Islet precursor cell (in vitro differentiated cells): ENCODE data around the gene SPIRE1.
"Not testable (repeated sequence)": the region's sequence is repeated elsewhere in the genome, so short reads cannot be mapped to it uniquely, and the experiment has no call there.

Experiments used
- DNase-seq: peaks from one replicate; pipeline ENCODE4 v3.0.0-alpha.2; 2018

The SPIRE1 gene

DNA sequence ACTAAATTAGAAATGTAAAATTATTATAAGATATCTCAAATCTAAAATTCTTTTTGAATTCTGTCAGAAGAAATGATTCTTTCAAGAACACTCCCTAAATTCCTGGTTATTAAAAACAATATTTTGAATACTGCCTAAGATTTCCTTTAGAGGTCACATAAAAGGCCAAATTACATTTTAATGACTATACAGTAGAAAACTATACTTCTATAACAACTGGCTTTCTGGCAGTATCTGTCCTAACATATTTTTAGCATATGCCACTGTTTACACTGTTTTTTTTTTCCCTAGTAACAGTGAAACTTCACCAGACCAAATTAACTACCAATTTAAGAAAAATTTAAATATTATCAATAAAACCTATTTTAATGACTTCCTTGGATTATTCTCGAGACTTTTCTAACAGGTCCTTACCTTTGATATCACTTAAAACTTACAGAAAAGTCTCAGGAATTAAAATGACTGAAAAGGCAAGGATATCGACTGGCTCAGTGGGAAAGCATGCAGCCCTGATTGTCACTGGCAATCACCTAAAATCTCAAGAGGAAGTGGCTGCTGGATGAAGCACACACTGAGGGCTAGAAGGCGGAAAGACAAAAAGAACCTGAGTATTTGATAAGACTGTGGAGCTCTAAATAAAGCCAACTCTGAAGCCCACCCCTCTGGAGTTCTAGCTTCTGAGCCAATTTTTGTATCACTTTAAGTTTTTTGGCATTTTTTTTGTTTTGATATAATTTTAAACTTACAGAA, 59.6 kb downstream of the SPIRE1 start:
- peak; percentile 63 for DNase-seq

DNA sequence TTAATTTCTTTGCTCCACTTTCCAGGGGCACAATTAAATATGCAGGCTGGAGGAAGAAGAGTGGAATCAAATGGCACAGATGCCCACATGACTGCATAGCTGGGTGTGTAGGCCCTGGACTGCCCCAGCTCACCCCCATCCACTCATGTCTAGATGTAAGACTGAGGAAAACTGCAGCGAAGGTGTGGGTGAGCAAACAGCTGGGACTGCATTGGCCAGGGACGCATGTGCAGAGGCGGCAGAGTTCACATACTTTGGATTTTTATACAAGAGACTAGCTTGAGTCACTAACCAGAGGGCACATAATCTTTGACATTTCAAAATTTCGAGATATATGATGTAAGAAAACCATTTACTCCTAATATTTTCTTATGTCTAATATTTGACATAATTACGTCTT, 60.1 kb downstream of the SPIRE1 start:
- peak; percentile 78 for DNase-seq

DNA sequence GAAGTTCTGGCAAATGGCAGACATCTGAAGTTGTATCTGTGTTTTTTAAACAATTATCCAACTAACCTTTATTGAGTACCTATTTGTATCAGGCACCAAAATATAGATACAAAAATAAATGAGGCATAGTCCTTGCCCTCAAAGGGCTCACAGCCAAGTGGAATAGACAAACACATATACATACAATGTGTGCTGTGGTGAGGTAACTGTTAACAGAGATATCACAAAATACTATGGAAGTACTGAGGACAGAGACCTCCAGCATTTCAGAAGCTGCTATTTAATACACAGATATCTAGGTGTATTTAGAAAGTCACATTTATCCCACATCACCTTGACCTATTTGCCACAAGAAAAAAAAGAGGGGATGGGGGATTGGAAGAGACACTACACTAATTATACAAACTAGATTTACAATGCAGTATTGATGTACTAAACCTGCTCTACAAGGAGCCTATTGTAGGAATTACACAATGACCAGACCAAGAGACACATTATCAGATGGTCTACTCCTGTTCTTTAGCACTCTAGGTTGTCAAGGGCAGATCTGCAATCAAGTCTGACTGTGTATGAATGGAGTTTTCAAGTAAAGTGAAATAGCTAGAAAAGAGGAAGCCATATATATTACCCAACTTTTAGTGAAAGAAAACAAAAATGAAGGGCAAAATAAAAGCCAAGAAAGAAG, 62.2 kb downstream of the SPIRE1 start:
- no peak for DNase-seq

DNA sequence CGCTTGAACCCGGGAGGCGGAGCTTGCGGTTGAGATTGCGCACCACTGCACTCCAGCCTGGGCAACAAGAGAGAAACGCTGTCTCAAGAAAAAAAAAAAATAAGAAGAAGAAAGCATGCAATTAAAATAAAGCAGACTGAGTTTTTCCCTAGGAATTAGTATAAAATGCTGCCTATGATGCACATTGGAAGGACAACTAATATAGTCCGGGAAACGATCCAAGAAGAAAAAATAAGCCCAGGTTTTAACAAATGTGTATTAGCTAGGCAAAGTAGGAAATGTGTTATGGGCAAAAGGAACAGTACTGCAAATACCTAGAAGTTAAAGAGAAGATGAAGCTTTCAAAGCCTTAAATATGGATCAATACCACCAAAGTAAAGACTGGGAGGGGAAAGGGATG, 64.0 kb downstream of the SPIRE1 start:
- DNase-seq, result no peak

DNA sequence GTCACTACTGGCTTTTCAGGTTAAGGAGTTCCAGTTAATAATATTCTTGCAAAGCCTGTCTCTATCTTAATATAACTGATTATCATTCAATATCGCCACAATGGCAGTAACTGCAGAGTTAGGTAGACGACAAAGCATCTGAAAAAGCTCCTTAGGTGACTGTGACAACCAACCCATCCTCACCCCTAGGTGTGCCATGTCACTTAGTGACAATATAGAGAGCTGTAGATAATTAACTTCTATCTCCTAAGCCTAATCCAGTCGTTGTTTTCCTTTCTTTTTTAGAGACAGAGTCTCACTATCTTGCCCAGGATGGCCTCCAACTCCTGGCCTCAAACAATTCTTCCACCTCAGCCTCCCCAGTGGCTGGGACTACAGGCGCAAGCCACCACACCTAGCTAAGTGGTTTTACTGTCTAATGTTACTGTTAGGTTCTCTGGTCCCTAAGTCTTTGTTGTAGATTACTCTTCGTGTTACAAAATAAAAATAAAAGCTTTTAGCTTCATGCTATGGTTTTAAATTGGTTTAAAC, 65.2 kb downstream of the SPIRE1 start:
- no peak for DNase-seq

GRCh38 chr18:12589448-12589847, 68.5 kb downstream of the SPIRE1 start:
- no peak for DNase-seq

- no peak for DNase-seq
These were observed 71.0 kb downstream of the SPIRE1 start for GRCh38 chr18:12586956-12587355.

GRCh38 chr18:12585218-12585617, 72.7 kb downstream of the SPIRE1 start:
- DNase-seq, result no peak

DNA sequence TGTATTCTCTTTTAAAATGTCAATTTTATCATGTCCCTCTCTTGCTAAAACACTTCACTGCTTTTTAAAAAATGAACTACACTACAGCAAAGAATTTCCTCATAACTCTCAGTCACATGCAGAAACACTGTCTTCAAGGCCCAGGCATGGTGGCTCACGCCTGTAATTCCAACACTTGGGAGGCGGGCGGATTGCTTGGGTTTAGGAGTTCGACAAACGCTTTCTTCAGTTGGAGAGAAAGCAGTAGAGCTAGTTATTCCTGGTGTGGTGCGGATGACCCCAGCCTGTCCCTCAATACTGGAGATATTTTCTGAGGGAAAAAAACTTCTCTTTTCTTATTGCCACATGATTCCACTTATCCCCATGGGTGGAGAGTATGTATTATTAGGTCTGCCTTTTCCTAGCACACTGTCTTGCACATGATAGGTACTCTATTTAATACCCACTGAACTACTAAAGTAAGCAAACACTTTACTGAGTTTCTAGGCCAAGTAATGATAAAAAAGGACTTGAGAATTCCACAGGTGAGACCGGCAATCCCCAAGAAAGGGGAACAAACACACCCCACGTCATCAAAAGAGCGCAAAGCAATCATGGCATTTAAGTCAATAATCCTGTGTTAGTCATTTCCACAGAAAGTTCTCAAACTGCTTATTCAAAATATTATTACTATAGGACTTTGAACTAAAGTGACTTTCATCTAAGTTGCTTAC, 77.1 kb downstream of the SPIRE1 start:
- no peak for DNase-seq

- no peak for DNase-seq
These were observed 78.1 kb downstream of the SPIRE1 start for GRCh38 chr18:12579775-12580174.

GRCh38 chr18:12577848-12578247, 80.1 kb downstream of the SPIRE1 start:
- no peak for DNase-seq

GRCh38 chr18:12574494-12575185, 83.3 kb downstream of the SPIRE1 start:
- DNase-seq, result no peak

DNA sequence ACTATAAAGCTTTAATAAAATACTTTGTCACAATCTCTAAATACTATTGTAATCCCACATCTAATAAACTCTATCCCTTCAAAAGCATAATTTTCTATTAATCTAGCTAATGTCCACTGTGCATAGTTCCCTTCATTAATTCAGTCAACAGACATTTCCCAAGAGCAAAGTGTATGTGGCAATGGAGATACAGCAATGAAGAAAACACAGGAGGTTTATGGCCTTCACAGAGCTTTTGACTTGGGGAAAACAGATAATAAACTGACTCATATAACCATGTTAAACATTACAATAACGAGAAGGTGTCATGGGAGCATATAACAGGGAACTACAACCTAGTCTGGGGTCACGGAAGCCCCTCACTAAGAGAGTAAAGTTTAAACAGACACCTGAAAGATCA, 86.3 kb downstream of the SPIRE1 start:
- DNase-seq, result no peak

- no peak for DNase-seq
These were observed 88.1 kb downstream of the SPIRE1 start for GRCh38 chr18:12569791-12570190.

- DNase-seq, result no peak
These were observed 90.1 kb downstream of the SPIRE1 start for GRCh38 chr18:12567849-12568248.

- DNase-seq, result no peak
These were observed 93.0 kb downstream of the SPIRE1 start for GRCh38 chr18:12564861-12565260.

DNA sequence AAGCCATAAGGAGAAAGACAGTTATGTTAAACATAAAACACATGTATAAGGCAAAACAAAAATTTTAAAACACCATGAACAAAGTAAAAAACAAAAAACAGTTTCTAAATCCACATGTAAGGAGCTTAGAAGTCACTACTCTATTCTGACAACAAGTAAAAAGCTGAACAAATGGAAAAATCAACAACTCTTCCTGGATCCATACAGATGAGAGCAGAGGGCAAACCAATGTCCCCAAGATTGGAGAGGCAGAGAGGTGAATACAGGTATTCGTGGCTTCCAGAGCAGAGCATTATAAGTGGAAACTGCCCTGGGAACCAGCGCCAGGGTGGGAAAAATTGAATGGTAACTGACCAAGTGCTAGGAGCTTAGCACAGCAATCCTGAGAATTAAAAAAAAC, 93.5 kb downstream of the SPIRE1 start:
- DNase-seq, result no peak

GRCh38 chr18:12560600-12560999, 97.3 kb downstream of the SPIRE1 start:
- not testable (repeated sequence) for DNase-seq

- no peak for DNase-seq
These were observed 98.6 kb downstream of the SPIRE1 start for GRCh38 chr18:12559319-12559718.

- no peak for DNase-seq
These were observed 100.7 kb downstream of the SPIRE1 start for GRCh38 chr18:12556946-12557806.

DNA sequence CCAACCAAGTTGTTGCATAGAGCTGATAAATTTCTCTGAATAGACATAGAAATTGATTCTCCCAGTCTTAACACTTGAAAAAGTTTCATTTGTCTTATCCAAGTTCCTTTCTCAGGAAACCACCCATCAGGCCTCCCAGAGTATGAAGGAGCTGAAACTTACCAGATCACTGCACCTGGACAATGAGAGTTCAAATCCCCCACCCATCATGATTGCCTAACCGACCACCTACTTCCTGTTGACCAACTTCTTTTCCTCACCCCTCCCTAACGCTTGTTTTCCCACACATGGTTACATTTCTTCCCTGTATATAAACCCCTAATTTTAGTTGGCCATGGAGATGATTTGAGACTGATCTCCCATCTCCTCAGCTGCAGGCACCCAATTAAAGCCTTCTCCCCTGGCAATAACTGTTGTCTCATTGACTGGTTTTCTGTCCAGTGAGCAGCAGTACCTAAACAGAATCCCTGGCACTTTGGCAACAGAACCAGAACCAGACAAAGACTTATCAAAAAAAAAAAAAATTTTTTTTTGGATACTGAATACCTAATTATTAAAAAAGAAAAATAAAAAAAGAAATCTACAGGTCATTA, 103.0 kb downstream of the SPIRE1 start:
- no peak for DNase-seq

GRCh38 chr18:12552879-12553242, 105.0 kb downstream of the SPIRE1 start:
- DNase-seq, result no peak
